Measurements from ENCODE around the gene LCORL.
"Not testable (repeated sequence)": the region's sequence is repeated elsewhere in the genome, so short reads cannot be mapped to it uniquely, and the experiment has no call there.

LCORL gene

GRCh38 chr4:18041114-18041513 is 19.6 kb upstream of the LCORL start:
- no peak overlapping the region for H3K4me3 ChIP-seq (ENCODE audit: low read depth, low read length)
- TF ChIP-seq CTCF (IDR thresholded peaks at IDR 0.05; ENCODE audit: insufficient read depth, low read length, missing control alignments), result no peak
- DNase-seq (ENCODE audit: low read depth, low spot score), result no peak
- ChIA-PET CTCF (interaction anchor here (1.4 kb wide), 1 partner anchor 21 kb away, joined by 3 read pairs; no protein-coding TSS in a partner anchor), POLR2A (no interaction called here)

- no peak for TF ChIP-seq CTCF (IDR thresholded peaks at IDR 0.05; ENCODE audit: insufficient read depth, low read length, missing control alignments)
- no peak overlapping the region for H3K4me3 ChIP-seq (ENCODE audit: low read depth, low read length)
- ChIA-PET POLR2A (no interaction called here), CTCF (no interaction called here)
- no peak for DNase-seq (ENCODE audit: low read depth, low spot score)
Observed at GRCh38 chr4:18039113-18039512, 17.6 kb upstream of the LCORL start.

GRCh38 chr4:18036369-18036768 is 14.8 kb upstream of the LCORL start:
- H3K4me3 ChIP-seq (ENCODE audit: low read depth, low read length); DNase-seq (ENCODE audit: low read depth, low spot score); CTCF ChIA-PET; POLR2A ChIA-PET: not testable (repeated sequence)

- TF ChIP-seq CTCF (IDR thresholded peaks at IDR 0.05; ENCODE audit: insufficient read depth, low read length, missing control alignments), result no peak
- DNase-seq (ENCODE audit: low read depth, low spot score), result no peak
- CTCF ChIA-PET, result no interaction called here
- POLR2A ChIA-PET, result no interaction called here
- H3K4me3 ChIP-seq (ENCODE audit: low read depth, low read length), result no peak overlapping the region
Observed at GRCh38 chr4:18034099-18034498, 12.5 kb upstream of the LCORL start.

GRCh38 chr4:18033111-18034085 is 11.8 kb upstream of the LCORL start:
- POLR2A ChIA-PET, result no interaction called here
- CTCF ChIA-PET, result no interaction called here
- TF ChIP-seq CTCF (IDR thresholded peaks at IDR 0.05; ENCODE audit: insufficient read depth, low read length, missing control alignments), result no peak
- DNase-seq (ENCODE audit: low read depth, low spot score), result no peak
- H3K4me3 ChIP-seq (ENCODE audit: low read depth, low read length), result no peak overlapping the region

GRCh38 chr4:18025288-18025687 is 3.7 kb upstream of the LCORL start:
- ChIA-PET POLR2A (no interaction called here), CTCF (no interaction called here)
- no peak for TF ChIP-seq CTCF (IDR thresholded peaks at IDR 0.05; ENCODE audit: insufficient read depth, low read length, missing control alignments)
- no peak for DNase-seq (ENCODE audit: low read depth, low spot score)
- H3K4me3 ChIP-seq (ENCODE audit: low read depth, low read length), result no peak overlapping the region

Measured in AG04449 (cell line).